Left lung (tissue), 10 donors: ENCODE measurements around the gene UBE3C. TPM values are rescaled to one million over a fixed set of nuclear protein-coding genes. Genes with fewer than 3 reads are reported as not detected.

Source experiments
- ATAC-seq: fragments of 200-7000 bp; cut with Tn5 transposase; one replicate; pipeline ENCODE4 v1.9.1; 2020; ENCODE audit warnings: moderate library complexity
- DNase-seq, 4 donors: peaks; one replicate each; pipeline ENCODE4 v3.0.0-alpha.2; 2013 to 2020
- H3K27ac ChIP-seq, 2 donors: fragments of 200-600 bp; sonication (generic) in 1 of 2; one replicate each; pipeline versions ENCODE4 v1.5.0 to v1.8.0; 2020 to 2021
- H3K27me3 ChIP-seq, 2 donors: fragments of 200-600 bp; sonication (generic) in 1 of 2; one replicate each; pipeline versions ENCODE4 v1.5.0 to v1.8.0; 2020 to 2021
- H3K36me3 ChIP-seq, 2 donors: fragments of 200-600 bp; sonication (generic) in 1 of 2; one replicate each; pipeline versions ENCODE4 v1.5.0 to v1.8.0; 2020 to 2021
- H3K4me1 ChIP-seq, 2 donors: fragments of 200-600 bp; one replicate each; pipeline ENCODE4 v1.8.0; 2021
- H3K4me3 ChIP-seq, 2 donors: fragments of 200-600 bp; sonication (generic) in 1 of 2; one replicate each; pipeline versions ENCODE4 v1.5.0 to v1.8.0; 2020 to 2021; ENCODE audit warnings: mild to moderate bottlenecking in 1 of 2
- H3K9me3 ChIP-seq, 2 donors: fragments of 200-600 bp; sonication (generic) in 1 of 2; one replicate each; pipeline versions ENCODE4 v1.5.0 to v1.8.0; 2020 to 2021
- CTCF ChIP-seq, 2 donors: fragments of 200-600 bp; sonication (generic) in 1 of 2; IDR thresholded peaks; one replicate each; pipeline versions ENCODE4 v1.5.0 to v1.8.0; 2021; ENCODE audit warnings: antibody characterized with exemption in 2 of 2
- intact Hi-C, 2 donors: fragments of 100-400 bp; cut with DNase I; formaldehyde crosslinking; loops; one replicate each; pipeline versions ENCODE4 v1.11.2 to v1.14.2; 2022
- polyA plus RNA-seq, 6 donors: library from polyadenylated mRNA; unstranded; fragments of 120-200 nt; gene quantifications; one replicate each; pipeline ENCODE4 v1.2.1, GENCODE V29; 2013; ENCODE audit not compliant: insufficient read length in 6 of 6
- total RNA-seq, 2 donors: library from RNA; stranded (reverse); fragmentation: NEBNext Ultra II Directional; extraction: Animal tissue kit (Norgen Biotek cat#: 25700); gene quantifications; one replicate each; pipeline ENCODE4 v1.2.1, GENCODE V29; 2021
- donor health status: DM: no; HTN: yes; CAD: no.
- donor health status: DM: no; HTN: no; CAD: no.

The UBE3C gene
- total and polyA plus RNA-seq, 8 donors: 38.4 to 68.9 (median 43.8) TPM

- H3K4me1 ChIP-seq: no peaks in the 10 kb centered on the region
- H3K27me3 ChIP-seq: no peaks in the 10 kb centered on the region
- peaks cover 0 to 59% of the 10 kb centered on the region in 2 donors for H3K36me3 ChIP-seq
- H3K9me3 ChIP-seq: no peaks in the 10 kb centered on the region
- TF ChIP-seq CTCF (IDR thresholded peaks at IDR 0.05): no peak
- no peak for DNase-seq
- no peak overlapping the region for H3K4me3 ChIP-seq
- no peak overlapping the region for H3K27ac ChIP-seq
- ATAC-seq: no peak
- intact Hi-C loops: no loop called here
These were observed 101.0 kb downstream of the UBE3C start for GRCh38 chr7:157239571-157240270.

- DNase-seq: no peak
- H3K4me3 ChIP-seq: no peak overlapping the region
- no peaks in the 10 kb centered on the region for H3K4me1 ChIP-seq
- intact Hi-C loops: no loop called here
- H3K27me3 ChIP-seq: no peaks in the 10 kb centered on the region
- no peak for ATAC-seq
- TF ChIP-seq CTCF (IDR thresholded peaks at IDR 0.05): no peak
- no peaks in the 10 kb centered on the region for H3K9me3 ChIP-seq
- H3K27ac ChIP-seq: no peak overlapping the region
- peaks cover 0 to 49% of the 10 kb centered on the region in 2 donors for H3K36me3 ChIP-seq
These were observed 102.9 kb downstream of the UBE3C start for GRCh38 chr7:157241631-157242030.

- Histone ChIP-seq H3K4me3 (no peak overlapping the region), H3K27ac (no peak overlapping the region), H3K4me1 (no peaks in the 10 kb centered on the region), H3K9me3 (no peaks in the 10 kb centered on the region), H3K36me3 (peaks cover 0 to 53% of the 10 kb centered on the region in 2 donors), H3K27me3 (no peaks in the 10 kb centered on the region)
- no peak for DNase-seq
- ATAC-seq: no peak
- intact Hi-C loops: no loop called here
- TF ChIP-seq CTCF (IDR thresholded peaks at IDR 0.05): no peak
These were observed 106.0 kb downstream of the UBE3C start for GRCh38 chr7:157244516-157245294.

- Histone ChIP-seq H3K27ac (no peak overlapping the region), H3K4me1 (no peaks in the 10 kb centered on the region), H3K9me3 (no peaks in the 10 kb centered on the region), H3K27me3 (no peaks in the 10 kb centered on the region), H3K36me3 (peaks cover 0 to 51% of the 10 kb centered on the region in 2 donors), H3K4me3 (no peak overlapping the region)
- no peak for TF ChIP-seq CTCF (IDR thresholded peaks at IDR 0.05)
- intact Hi-C loops: no loop called here
- no peak for DNase-seq
- no peak for ATAC-seq
These were observed 107.3 kb downstream of the UBE3C start for GRCh38 chr7:157246052-157246451.

- ATAC-seq (no peak), DNase-seq (no peak)
- TF ChIP-seq CTCF (IDR thresholded peaks at IDR 0.05): no peak
- Histone ChIP-seq H3K27ac (no peak overlapping the region), H3K4me3 (no peak overlapping the region), H3K9me3 (no peaks in the 10 kb centered on the region), H3K36me3 (peaks cover 0 to 47% of the 10 kb centered on the region in 2 donors), H3K4me1 (no peaks in the 10 kb centered on the region), H3K27me3 (no peaks in the 10 kb centered on the region)
- intact Hi-C loops: no loop called here
These were observed 109.9 kb downstream of the UBE3C start for GRCh38 chr7:157248659-157249058.
